Common myeloid progenitor, CD34-positive (primary cell): ENCODE measurements around the gene GABRA4.
A peak's percentile ranks its signal among the peaks of the same experiment; 100 is the strongest.

Experiments
- CTCF ChIA-PET: fragments of 350-600 bp; sonication (Branson Sonifier 250); formaldehyde crosslinking; loops from one replicate; lab custom pipeline; 2021; ENCODE audit warnings: antibody characterized with exemption; lab: Charles Lee
- POLR2A ChIA-PET: fragments of 350-600 bp; sonication (Branson Sonifier 250); formaldehyde crosslinking; loops from one replicate; lab custom pipeline; 2021; ENCODE audit warnings: antibody characterized with exemption; lab: Charles Lee
- DNase-seq, 3 donors: peaks; one replicate each; pipeline versions ENCODE4 v3.0.0 to v3.0.0-alpha.2; 2013
- H3K27ac ChIP-seq, 2 experiments: 1 replicate in 1 of 2; 2 replicates in 1 of 2; pipeline ENCODE4 v1.7.0; 2013; ENCODE audit warnings: inconsistent platforms in 2 of 2, low read length in 2 of 2, mild to moderate bottlenecking in 2 of 2, low read depth in 1 of 2, moderate library complexity in 1 of 2; ENCODE audit not compliant: severe bottlenecking in 2 of 2, insufficient read depth in 1 of 2, poor library complexity in 1 of 2
- H3K27me3 ChIP-seq, 5 experiments: replicated peaks in 2 of 5; 1 replicate in 3 of 5; 2 replicates in 2 of 5; pipeline versions ENCODE4 v1.6.1 to v1.7.0; 2013; ENCODE audit warnings: low read length in 4 of 5, mild to moderate bottlenecking in 2 of 5, moderate library complexity in 2 of 5, inconsistent platforms in 1 of 5; ENCODE audit not compliant: insufficient read depth in 5 of 5, control insufficient read depth in 4 of 5
- H3K36me3 ChIP-seq, 4 experiments: 1 replicate in 2 of 4; 2 replicates in 2 of 4; pipeline versions ENCODE4 v1.6.1 to v1.7.0; 2013; ENCODE audit warnings: low read length in 3 of 4, control low read depth in 1 of 4, mild to moderate bottlenecking in 1 of 4; ENCODE audit not compliant: control insufficient read depth in 4 of 4, insufficient read depth in 4 of 4
- H3K4me1 ChIP-seq, 4 experiments: 1 replicate in 3 of 4; 2 replicates in 1 of 4; pipeline versions ENCODE4 v1.6.1 to v1.7.1; 2013; ENCODE audit warnings: low read length in 3 of 4, mild to moderate bottlenecking in 3 of 4, control low read depth in 1 of 4, inconsistent platforms in 1 of 4, moderate library complexity in 1 of 4; ENCODE audit not compliant: control insufficient read depth in 4 of 4, insufficient read depth in 4 of 4; ENCODE audit errors: control extremely low read depth in 1 of 4
- H3K4me3 ChIP-seq, 7 experiments: 1 replicate in 4 of 7; 2 replicates in 3 of 7; pipeline versions ENCODE4 v1.5.1 to v1.7.0; 2013; ENCODE audit warnings: mild to moderate bottlenecking in 7 of 7, low read length in 6 of 7, moderate library complexity in 6 of 7, inconsistent platforms in 2 of 7, low read depth in 2 of 7, control low read depth in 1 of 7; ENCODE audit not compliant: insufficient read depth in 4 of 7, control insufficient read depth in 1 of 7; ENCODE audit errors: extremely low read depth in 1 of 7
- H3K9me3 ChIP-seq, 5 experiments: 1 replicate in 4 of 5; 2 replicates in 1 of 5; pipeline versions ENCODE4 v1.6.1 to v1.7.1; 2013; ENCODE audit warnings: low read length in 4 of 5, mild to moderate bottlenecking in 2 of 5, inconsistent platforms in 1 of 5, low read depth in 1 of 5, moderate library complexity in 1 of 5; ENCODE audit not compliant: control insufficient read depth in 4 of 5, insufficient read depth in 2 of 5; ENCODE audit errors: control extremely low read depth in 1 of 5
- WGBS: methylation state at CpG from one replicate; pipeline ENCODE4 v1.1.5; 2013; ENCODE audit not compliant: insufficient coverage; 5-methylcytosine and 5-hydroxymethylcytosine counted together

The GABRA4 gene

GRCh38 chr4:47017494-47017893 is 24.1 kb upstream of the GABRA4 start:
- Histone ChIP-seq H3K9me3 (peaks cover 0 to 3% (median 0%) of the 10 kb centered on the region in 5 experiments), H3K27ac (no peak overlapping the region), H3K36me3 (no peaks in the 10 kb centered on the region), H3K4me3 (no peak overlapping the region), H3K27me3 (no peaks in the 10 kb centered on the region), H3K4me1 (no peaks in the 10 kb centered on the region)
- ChIA-PET CTCF (no interaction called here), POLR2A (no interaction called here)
- no peak for DNase-seq
- no CpG with 5 or more reads among the region's 1 CpG for WGBS

- no peaks in the 10 kb centered on the region for H3K4me1 ChIP-seq
- no peaks in the 10 kb centered on the region for H3K27me3 ChIP-seq
- ChIA-PET POLR2A (no interaction called here), CTCF (no interaction called here)
- peaks cover 0 to 3% (median 0%) of the 10 kb centered on the region in 5 experiments for H3K9me3 ChIP-seq
- H3K27ac ChIP-seq = no peak overlapping the region
- no peaks in the 10 kb centered on the region for H3K36me3 ChIP-seq
- no peak for DNase-seq
- WGBS = 100% methylated on average over 2 of the region's 4 CpGs
- no peak overlapping the region for H3K4me3 ChIP-seq
Measured at GRCh38 chr4:47017081-47017480, 23.7 kb upstream of the GABRA4 start.

DNA sequence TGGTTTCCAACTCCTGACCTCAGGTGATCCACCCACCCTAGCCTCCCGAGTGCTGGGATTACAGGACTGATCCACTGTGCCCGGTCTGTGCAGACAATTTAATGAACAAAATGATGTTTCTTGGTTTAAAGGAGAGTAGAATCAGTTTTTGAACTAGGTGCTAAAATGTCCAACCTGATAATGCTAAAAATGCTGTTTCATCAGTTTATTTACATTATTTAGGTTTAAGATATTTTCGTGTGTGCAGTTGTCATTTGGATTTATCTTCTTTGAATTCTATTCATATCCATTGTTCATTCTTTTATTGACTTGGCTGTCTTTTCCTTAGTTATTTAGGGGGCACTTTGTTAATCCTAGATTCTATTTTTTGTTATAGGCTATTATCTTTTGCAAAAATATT is 20.0 kb upstream of the GABRA4 start:
- no peak for DNase-seq
- H3K4me3 ChIP-seq = no peak overlapping the region
- WGBS = no CpG with 5 or more reads among the region's 3 CpGs
- no peaks in the 10 kb centered on the region for H3K36me3 ChIP-seq
- CTCF ChIA-PET = no interaction called here
- H3K9me3 ChIP-seq = peaks cover 0 to 2% (median 0%) of the 10 kb centered on the region in 5 experiments
- no peaks in the 10 kb centered on the region for H3K27me3 ChIP-seq
- POLR2A ChIA-PET = no interaction called here
- peaks cover 0 to 3% (median 0%) of the 10 kb centered on the region in 4 experiments for H3K4me1 ChIP-seq
- no peak overlapping the region for H3K27ac ChIP-seq

DNA sequence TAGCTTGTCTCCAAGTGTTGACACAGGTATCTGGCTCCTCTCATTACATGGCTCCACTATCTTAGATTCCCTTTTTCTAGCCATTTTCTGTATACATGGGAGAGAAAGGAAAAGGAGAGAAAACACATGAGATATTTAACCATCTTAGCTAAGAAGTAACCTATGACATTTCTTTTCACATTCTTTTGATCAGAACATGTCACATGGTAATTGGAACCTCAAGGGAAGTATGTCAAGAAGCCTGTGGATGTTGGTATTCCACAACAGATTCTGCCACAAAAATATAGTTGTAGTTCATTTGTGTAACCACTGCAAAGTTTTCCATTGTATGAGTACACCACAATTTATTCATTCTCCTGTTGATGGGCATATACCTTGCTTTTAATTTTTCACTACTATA is 19.3 kb upstream of the GABRA4 start:
- H3K4me1 ChIP-seq = peaks cover 0 to 3% (median 0%) of the 10 kb centered on the region in 4 experiments
- no peak overlapping the region for H3K4me3 ChIP-seq
- H3K9me3 ChIP-seq = peaks cover 0 to 2% (median 0%) of the 10 kb centered on the region in 5 experiments
- no peak for DNase-seq
- no peak overlapping the region for H3K27ac ChIP-seq
- H3K36me3 ChIP-seq = no peaks in the 10 kb centered on the region
- POLR2A ChIA-PET = no interaction called here
- no peaks in the 10 kb centered on the region for H3K27me3 ChIP-seq
- CTCF ChIA-PET = interaction anchor here (1.0 kb wide), 1 partner anchor 12 kb away, joined by 3 read pairs; no protein-coding TSS in a partner anchor

GRCh38 chr4:47010912-47011446 is 17.6 kb upstream of the GABRA4 start:
- ChIA-PET POLR2A (no interaction called here), CTCF (interaction anchor here (1.2 to 1.3 kb wide), 2 partner anchors 21 to 108 kb away, joined by 3 read pairs; no protein-coding TSS in a partner anchor)
- no peaks in the 10 kb centered on the region for H3K27me3 ChIP-seq
- peaks cover 0 to 2% (median 0%) of the 10 kb centered on the region in 5 experiments for H3K9me3 ChIP-seq
- H3K27ac ChIP-seq = no peak overlapping the region
- no peaks in the 10 kb centered on the region for H3K36me3 ChIP-seq
- H3K4me1 ChIP-seq = peaks cover 0 to 3% (median 0%) of the 10 kb centered on the region in 4 experiments
- H3K4me3 ChIP-seq = peak overlapping the region in 1 of 7 experiments; percentile 57
- WGBS = 59% methylated on average over 2 of the region's 2 CpGs
- peak in 2 of 3 donors; percentile 45 to 49 for DNase-seq

GRCh38 chr4:47010347-47010911 is 17.0 kb upstream of the GABRA4 start:
- H3K9me3 ChIP-seq = peaks cover 0 to 2% (median 0%) of the 10 kb centered on the region in 5 experiments
- POLR2A ChIA-PET = no interaction called here
- no peaks in the 10 kb centered on the region for H3K36me3 ChIP-seq
- H3K27me3 ChIP-seq = no peaks in the 10 kb centered on the region
- H3K4me1 ChIP-seq = peaks cover 0 to 3% (median 0%) of the 10 kb centered on the region in 4 experiments
- no peak overlapping the region for H3K27ac ChIP-seq
- CTCF ChIA-PET = interaction anchor here (1.2 to 1.3 kb wide), 2 partner anchors 22 to 107 kb away, joined by 3 read pairs; no protein-coding TSS in a partner anchor
- peak overlapping the region in 1 of 7 experiments; percentile 57 for H3K4me3 ChIP-seq
- DNase-seq = no peak

- H3K9me3 ChIP-seq = no peaks in the 10 kb centered on the region
- no CpG with 5 or more reads among the region's 1 CpG for WGBS
- CTCF ChIA-PET = no interaction called here
Measured at GRCh38 chr4:47002580-47002979, 9.2 kb upstream of the GABRA4 start.

More at GRCh38 chr4:47002580-47002979, 9.2 kb upstream of the GABRA4 start:
- Histone ChIP-seq H3K27me3 (peaks cover 0 to 2% (median 2%) of the 10 kb centered on the region in 5 experiments), H3K27ac (no peak overlapping the region), H3K4me3 (no peak overlapping the region), H3K36me3 (no peaks in the 10 kb centered on the region), H3K4me1 (no peaks in the 10 kb centered on the region)
- DNase-seq = peak in 2 of 3 donors; percentile 9 to 18
- POLR2A ChIA-PET = no interaction called here
